Panc1 (cell line): ENCODE data around the gene ZFP36L2. TPM values are rescaled to one million over a fixed set of nuclear protein-coding genes. Genes with fewer than 3 reads are reported as not detected.

Experiments
- ATAC-seq: fragments of 200-7000 bp; cut with Tn5 transposase; 2 replicates; pipeline ENCODE4 v1.9.1; 2020; ENCODE audit warnings: mild to moderate bottlenecking, moderate library complexity
- BruUV-seq: library from RNA; stranded (reverse); fragments of 400-500 nt; replicated peaks from 2 replicates; lab custom pipeline; 2021; lab: Mats Ljungman, UMichigan
- CTCF ChIA-PET: fragments of 300-600 bp; sonication (Branson Sonifier 250); formaldehyde crosslinking; loops from one replicate; lab custom pipeline; 2022; ENCODE audit warnings: antibody characterized with exemption; lab: Charles Lee
- POLR2A ChIA-PET: fragments of 300-600 bp; sonication (Branson Sonifier 250); formaldehyde crosslinking; loops from one replicate; lab custom pipeline; 2022; ENCODE audit warnings: antibody characterized with exemption; lab: Charles Lee
- DNase-seq: peaks from one replicate; pipeline ENCODE4 v3.0.0-alpha.2; 2010; ENCODE audit warnings: low read depth, low spot score
- H3K27ac ChIP-seq: 2 replicates; pipeline ENCODE4 v1.5.1; 2011; ENCODE audit warnings: mild to moderate bottlenecking, low read length, inconsistent platforms
- H3K27me3 ChIP-seq: fragments of 200-500 bp; sonication (Bioruptor generic); 2 replicates; pipeline ENCODE4 v1.6.0; 2014; ENCODE audit warnings: low read length, inconsistent platforms; ENCODE audit not compliant: control insufficient read depth, insufficient read depth
- H3K36me3 ChIP-seq: fragments of 200-500 bp; sonication (Bioruptor generic); 2 replicates; pipeline ENCODE4 v1.5.1; 2014; ENCODE audit warnings: inconsistent platforms, mild to moderate bottlenecking, low read length, moderate library complexity; ENCODE audit not compliant: control insufficient read depth, insufficient read depth
- H3K4me1 ChIP-seq: 2 replicates; pipeline ENCODE4 v1.5.1; 2011; ENCODE audit warnings: inconsistent platforms, mild to moderate bottlenecking, low read length, moderate library complexity; ENCODE audit not compliant: control insufficient read depth, insufficient read depth
- H3K4me3 ChIP-seq, 2 experiments: 2 replicates each; pipeline ENCODE4 v1.5.1; 2011 to 2012; ENCODE audit warnings: low read depth in 2 of 2, low read length in 2 of 2, mild to moderate bottlenecking in 2 of 2, inconsistent platforms in 1 of 2, moderate library complexity in 1 of 2
- H3K9me3 ChIP-seq: fragments of 200-500 bp; sonication (Bioruptor generic); 2 replicates; pipeline ENCODE4 v1.5.1; 2014; ENCODE audit warnings: low read depth, mild to moderate bottlenecking, inconsistent platforms, low read length, moderate library complexity; ENCODE audit not compliant: control insufficient read depth, insufficient read depth
- CTCF ChIP-seq: fragments of 450-650 bp; IDR thresholded peaks from 2 replicates; pipeline ENCODE4 v1.5.1; 2017; ENCODE audit warnings: mild to moderate bottlenecking
- POLR2AphosphoS5 ChIP-seq: IDR thresholded peaks from 2 replicates; pipeline ENCODE4 v1.6.1; 2012; ENCODE audit warnings: mild to moderate bottlenecking, low read depth, low read length, moderate library complexity
- REST ChIP-seq, 2 experiments: IDR thresholded peaks; 2 replicates each; pipeline ENCODE4 v1.6.1; 2011 to 2012; ENCODE audit warnings: low read depth in 2 of 2, control low read depth in 1 of 2, low read length in 1 of 2, mild to moderate bottlenecking in 1 of 2, moderate library complexity in 1 of 2; ENCODE audit not compliant: insufficient read depth in 1 of 2
- SIN3A ChIP-seq: IDR thresholded peaks from 2 replicates; pipeline ENCODE4 v1.6.1; 2012; ENCODE audit warnings: low read depth, mild to moderate bottlenecking, low read length, moderate library complexity, borderline replicate concordance; ENCODE audit not compliant: insufficient read depth
- TCF7L2 ChIP-seq: IDR thresholded peaks from 2 replicates; pipeline ENCODE4 v1.6.1; 2011; ENCODE audit warnings: mild to moderate bottlenecking, low read depth, low read length, inconsistent platforms
- in situ Hi-C: cut with HindIII; loops from 2 replicates; pipeline ENCODE4 v1.10.0; 2016; ENCODE audit warnings: low sequenced_read_pairs, low pct_unique_long_range_greater_than_20kb
- intact Hi-C: fragments of 100-400 bp; cut with micrococcal nuclease; formaldehyde crosslinking; loops from one replicate; pipeline ENCODE4 v1.10.0; 2022; ENCODE audit not compliant: unreplicated experiment
- total RNA-seq: library from RNA; stranded (reverse); gene quantifications from one replicate; pipeline ENCODE4 v1.2.1, GENCODE V29; 2021; ENCODE audit not compliant: unreplicated experiment

The ZFP36L2 gene
- total RNA-seq, 1 experiment from 2014 or later, result 46.3 TPM

- in situ Hi-C loops (no loop called here), intact Hi-C loops (no loop called here)
- Histone ChIP-seq H3K27ac (no peak overlapping the region), H3K4me3 (no peak overlapping the region), H3K9me3 (no peaks in the 10 kb centered on the region), H3K27me3 (no peaks in the 10 kb centered on the region), H3K4me1 (no peaks in the 10 kb centered on the region), H3K36me3 (no peaks in the 10 kb centered on the region)
- no TSS peak for BruUV-seq
- no peak for ATAC-seq
- ChIA-PET POLR2A (no interaction called here), CTCF (no interaction called here)
- TF ChIP-seq SIN3A, result no peak
- TF ChIP-seq CTCF, result no peak
- no peak for TF ChIP-seq REST (IDR thresholded peaks at IDR 0.05; ENCODE audit: insufficient read depth in 1 of 2, low read depth in 2 of 2, low read length in 1 of 2)
- DNase-seq, result no peak
These were observed 32.2 kb upstream of the ZFP36L2 start for GRCh38 chr2:43258547-43259156.

GRCh38 chr2:43255296-43255910, 29.0 kb upstream of the ZFP36L2 start:
- ATAC-seq (no peak), DNase-seq (no peak)
- TF ChIP-seq SIN3A, result no peak
- Histone ChIP-seq H3K9me3 (no peaks in the 10 kb centered on the region), H3K4me3 (no peak overlapping the region), H3K27me3 (no peaks in the 10 kb centered on the region), H3K4me1 (no peaks in the 10 kb centered on the region), H3K27ac (no peak overlapping the region), H3K36me3 (no peaks in the 10 kb centered on the region)
- no TSS peak for BruUV-seq
- ChIA-PET POLR2A (interaction anchor here (0.5 kb wide), 1 partner anchor 944 kb away, joined by 3 read pairs; no protein-coding TSS in a partner anchor), CTCF (no interaction called here)
- intact Hi-C loops, result no loop called here
- in situ Hi-C loops, result no loop called here

- CTCF ChIA-PET, result no interaction called here
- TF ChIP-seq REST (IDR thresholded peaks at IDR 0.05; ENCODE audit: insufficient read depth in 1 of 2, low read depth in 2 of 2, low read length in 1 of 2) (no peak), SIN3A (no peak), POLR2AphosphoS5 (no peak), TCF7L2 (no peak), CTCF (no peak)
- ATAC-seq (no peak), DNase-seq (no peak)
- H3K9me3 ChIP-seq, result no peaks in the 10 kb centered on the region
- POLR2A ChIA-PET, result no interaction called here
- no peaks in the 10 kb centered on the region for H3K27me3 ChIP-seq
- in situ Hi-C loops (no loop called here), intact Hi-C loops (no loop called here)
- no peaks in the 10 kb centered on the region for H3K4me1 ChIP-seq
- no peak overlapping the region for H3K4me3 ChIP-seq
- H3K36me3 ChIP-seq, result no peaks in the 10 kb centered on the region
- BruUV-seq, result no TSS peak
- H3K27ac ChIP-seq, result no peak overlapping the region
These were observed 27.9 kb upstream of the ZFP36L2 start for GRCh38 chr2:43254331-43254730.
